ENCODE measurements around the gene MUC4. TPM values are rescaled to one million over a fixed set of nuclear protein-coding genes. Genes with fewer than 3 reads are reported as not detected.

MUC4 gene, protein sequence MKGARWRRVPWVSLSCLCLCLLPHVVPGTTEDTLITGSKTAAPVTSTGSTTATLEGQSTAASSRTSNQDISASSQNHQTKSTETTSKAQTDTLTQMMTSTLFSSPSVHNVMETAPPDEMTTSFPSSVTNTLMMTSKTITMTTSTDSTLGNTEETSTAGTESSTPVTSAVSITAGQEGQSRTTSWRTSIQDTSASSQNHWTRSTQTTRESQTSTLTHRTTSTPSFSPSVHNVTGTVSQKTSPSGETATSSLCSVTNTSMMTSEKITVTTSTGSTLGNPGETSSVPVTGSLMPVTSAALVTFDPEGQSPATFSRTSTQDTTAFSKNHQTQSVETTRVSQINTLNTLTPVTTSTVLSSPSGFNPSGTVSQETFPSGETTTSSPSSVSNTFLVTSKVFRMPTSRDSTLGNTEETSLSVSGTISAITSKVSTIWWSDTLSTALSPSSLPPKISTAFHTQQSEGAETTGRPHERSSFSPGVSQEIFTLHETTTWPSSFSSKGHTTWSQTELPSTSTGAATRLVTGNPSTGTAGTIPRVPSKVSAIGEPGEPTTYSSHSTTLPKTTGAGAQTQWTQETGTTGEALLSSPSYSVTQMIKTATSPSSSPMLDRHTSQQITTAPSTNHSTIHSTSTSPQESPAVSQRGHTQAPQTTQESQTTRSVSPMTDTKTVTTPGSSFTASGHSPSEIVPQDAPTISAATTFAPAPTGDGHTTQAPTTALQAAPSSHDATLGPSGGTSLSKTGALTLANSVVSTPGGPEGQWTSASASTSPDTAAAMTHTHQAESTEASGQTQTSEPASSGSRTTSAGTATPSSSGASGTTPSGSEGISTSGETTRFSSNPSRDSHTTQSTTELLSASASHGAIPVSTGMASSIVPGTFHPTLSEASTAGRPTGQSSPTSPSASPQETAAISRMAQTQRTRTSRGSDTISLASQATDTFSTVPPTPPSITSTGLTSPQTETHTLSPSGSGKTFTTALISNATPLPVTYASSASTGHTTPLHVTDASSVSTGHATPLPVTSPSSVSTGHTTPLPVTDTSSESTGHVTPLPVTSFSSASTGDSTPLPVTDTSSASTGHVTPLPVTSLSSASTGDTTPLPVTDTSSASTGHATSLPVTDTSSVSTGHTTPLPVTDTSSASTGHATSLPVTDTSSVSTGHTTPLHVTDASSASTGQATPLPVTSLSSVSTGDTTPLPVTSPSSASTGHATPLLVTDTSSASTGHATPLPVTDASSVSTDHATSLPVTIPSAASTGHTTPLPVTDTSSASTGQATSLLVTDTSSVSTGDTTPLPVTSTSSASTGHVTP (N-terminal part only)
- 1.2 TPM for polyA plus RNA-seq (2012; ENCODE audit: low read depth, missing spikeins)

DNA sequence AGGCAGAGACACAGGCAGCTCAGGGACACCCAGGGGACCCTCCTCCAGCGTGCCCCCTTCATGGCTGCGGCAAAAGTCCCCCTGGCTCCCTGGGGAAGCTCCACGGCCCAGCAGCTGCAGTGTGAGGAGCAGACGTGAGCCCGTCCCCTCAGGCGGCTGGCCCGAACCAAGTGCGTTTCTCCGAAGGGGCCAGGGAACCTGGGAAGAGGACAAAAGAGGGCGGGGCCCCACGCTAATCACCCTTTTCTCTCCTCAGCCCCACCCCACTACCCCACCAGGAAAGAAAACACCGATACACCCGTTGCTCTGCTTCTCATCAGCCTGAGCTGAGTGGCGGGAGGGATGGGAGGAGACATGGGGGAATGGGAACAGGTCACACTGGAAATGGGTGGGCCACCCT lies at the start of gene MUC4:
MUC4 (minus strand) TSS at position 174 of the 400 bp plus-strand sequence; CDS start at position 62, 112 bp downstream.
- no peak for DNase-seq (ENCODE audit: insufficient read length, low spot score)
- TF ChIP-seq POU2F2 (IDR thresholded peaks at IDR 0.05; ENCODE audit: low read depth, low read length) (no peak), POLR2A (IDR thresholded peaks at IDR 0.05; ENCODE audit: low read depth, low read length) (no peak), PAX5 (IDR thresholded peaks at IDR 0.05; ENCODE audit: insufficient read depth, low read length, severe bottlenecking) (no peak), POLR2AphosphoS5 (IDR thresholded peaks at IDR 0.05; ENCODE audit: low read depth, low read length) (no peak), SPI1 (IDR thresholded peaks at IDR 0.05; ENCODE audit: low read depth, low read length) (no peak), TAF1 (IDR thresholded peaks at IDR 0.05; ENCODE audit: low read depth, low read length) (no peak)
- FAIRE-seq: no peak

DNA sequence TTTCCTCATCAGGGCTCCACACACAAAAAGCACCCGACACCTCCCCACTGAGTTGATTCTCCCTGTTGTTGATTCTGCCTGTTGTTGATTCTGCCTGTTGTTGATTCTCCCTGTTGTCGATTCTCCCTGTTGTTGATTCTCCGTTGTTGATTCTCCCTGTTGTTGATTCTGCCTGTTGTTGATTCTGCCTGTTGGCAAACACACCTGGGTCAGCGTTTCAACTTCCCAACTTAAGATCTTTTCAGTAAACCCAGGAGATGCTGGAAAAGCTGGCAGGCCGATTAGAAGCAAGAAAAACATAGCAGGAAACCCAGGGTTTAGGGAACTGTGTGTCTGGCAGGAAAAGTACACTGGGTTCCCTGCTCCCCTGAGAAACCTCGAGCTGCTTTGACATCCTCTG lies 48.7 kb upstream of the MUC4 start:
- DNase-seq (ENCODE audit: insufficient read length, low spot score): no peak
- TF ChIP-seq SPI1 (IDR thresholded peaks at IDR 0.05; ENCODE audit: low read depth, low read length) (no peak), PAX5 (IDR thresholded peaks at IDR 0.05; ENCODE audit: insufficient read depth, low read length, severe bottlenecking) (no peak), POLR2AphosphoS5 (IDR thresholded peaks at IDR 0.05; ENCODE audit: low read depth, low read length) (no peak), POU2F2 (IDR thresholded peaks at IDR 0.05; ENCODE audit: low read depth, low read length) (no peak), POLR2A (IDR thresholded peaks at IDR 0.05; ENCODE audit: low read depth, low read length) (no peak), TAF1 (IDR thresholded peaks at IDR 0.05; ENCODE audit: low read depth, low read length) (no peak)
- FAIRE-seq: no peak

DNA sequence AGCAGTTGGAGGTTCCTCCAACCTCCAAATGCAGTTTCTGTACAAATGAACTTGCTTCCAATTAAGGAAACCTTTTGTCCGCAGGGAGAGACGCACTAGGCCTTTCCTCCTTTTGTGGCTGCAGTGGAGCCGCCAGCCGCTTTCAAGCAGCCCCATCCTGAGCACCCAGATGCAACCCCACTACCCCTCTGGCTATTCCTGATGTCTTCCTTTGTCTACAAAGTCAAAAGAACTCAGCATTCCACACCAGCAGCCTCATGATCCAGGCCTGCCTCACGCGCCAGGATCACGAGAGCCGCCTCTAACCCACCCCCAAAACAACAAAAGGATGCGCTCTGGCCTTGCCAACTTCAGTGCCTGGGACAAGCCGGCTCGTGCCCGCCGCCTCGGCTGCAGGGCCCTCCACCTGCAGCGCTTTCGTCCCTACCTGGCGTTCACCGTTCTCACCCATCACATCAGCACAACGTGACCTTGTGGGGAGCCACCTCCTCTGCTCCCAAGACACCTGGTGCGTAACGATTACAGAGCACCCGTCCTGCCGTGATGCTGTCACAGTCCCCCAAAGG lies 48.2 kb upstream of the MUC4 start:
- FAIRE-seq (no peak), DNase-seq (ENCODE audit: insufficient read length, low spot score) (no peak)
- no peak for TF ChIP-seq POU2F2 (IDR thresholded peaks at IDR 0.05; ENCODE audit: low read depth, low read length)
- TF ChIP-seq SPI1 (IDR thresholded peaks at IDR 0.05; ENCODE audit: low read depth, low read length): no peak
- TF ChIP-seq TAF1 (IDR thresholded peaks at IDR 0.05; ENCODE audit: low read depth, low read length): no peak
- TF ChIP-seq POLR2AphosphoS5 (IDR thresholded peaks at IDR 0.05; ENCODE audit: low read depth, low read length): no peak
- TF ChIP-seq POLR2A (IDR thresholded peaks at IDR 0.05; ENCODE audit: low read depth, low read length): no peak
- no peak for TF ChIP-seq PAX5 (IDR thresholded peaks at IDR 0.05; ENCODE audit: insufficient read depth, low read length, severe bottlenecking)

DNA sequence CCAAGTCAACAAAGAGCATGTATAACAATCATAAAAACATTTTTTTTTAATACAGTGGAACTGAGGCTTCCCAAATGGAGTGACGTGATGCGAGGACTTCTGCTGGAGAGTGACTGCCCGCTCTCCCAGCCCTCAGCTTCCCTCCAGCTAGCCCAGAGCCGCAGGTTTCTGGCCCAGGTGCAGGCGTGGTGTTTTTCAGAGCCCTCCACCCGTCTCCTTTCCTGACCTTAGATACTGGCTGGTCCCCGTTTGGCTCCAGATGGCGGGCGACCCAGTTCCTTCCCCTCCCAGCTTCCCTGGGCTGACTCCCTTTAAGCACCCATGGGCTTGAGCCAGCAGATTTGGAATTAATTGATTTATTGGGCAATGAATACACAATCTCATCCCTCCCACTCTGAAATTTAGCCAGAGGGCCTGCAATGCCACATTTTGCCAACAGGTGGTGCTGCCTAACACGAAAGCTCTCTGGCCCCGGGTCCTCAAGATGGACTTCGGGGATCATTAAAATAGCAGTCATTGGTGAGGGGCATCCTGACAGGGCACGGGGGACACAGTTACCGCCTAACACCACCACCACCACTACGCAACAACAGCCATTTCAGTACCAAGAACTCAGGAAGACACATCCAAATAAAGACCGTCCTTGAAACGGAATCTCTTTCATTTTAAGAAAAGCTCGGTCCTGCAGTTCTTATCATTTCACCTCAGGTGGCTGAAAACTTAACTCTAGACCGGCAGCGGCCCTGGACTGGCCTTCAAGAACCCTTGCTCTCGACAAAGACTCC lies 47.5 kb upstream of the MUC4 start:
- DNase-seq (ENCODE audit: insufficient read length, low spot score) (peak; percentile 81), FAIRE-seq (no peak)
- no peak for TF ChIP-seq POLR2AphosphoS5 (IDR thresholded peaks at IDR 0.05; ENCODE audit: low read depth, low read length)
- no peak for TF ChIP-seq PAX5 (IDR thresholded peaks at IDR 0.05; ENCODE audit: insufficient read depth, low read length, severe bottlenecking)
- no peak for TF ChIP-seq TAF1 (IDR thresholded peaks at IDR 0.05; ENCODE audit: low read depth, low read length)
- no peak for TF ChIP-seq SPI1 (IDR thresholded peaks at IDR 0.05; ENCODE audit: low read depth, low read length)
- TF ChIP-seq POLR2A (IDR thresholded peaks at IDR 0.05; ENCODE audit: low read depth, low read length): no peak
- no peak for TF ChIP-seq POU2F2 (IDR thresholded peaks at IDR 0.05; ENCODE audit: low read depth, low read length)

DNA sequence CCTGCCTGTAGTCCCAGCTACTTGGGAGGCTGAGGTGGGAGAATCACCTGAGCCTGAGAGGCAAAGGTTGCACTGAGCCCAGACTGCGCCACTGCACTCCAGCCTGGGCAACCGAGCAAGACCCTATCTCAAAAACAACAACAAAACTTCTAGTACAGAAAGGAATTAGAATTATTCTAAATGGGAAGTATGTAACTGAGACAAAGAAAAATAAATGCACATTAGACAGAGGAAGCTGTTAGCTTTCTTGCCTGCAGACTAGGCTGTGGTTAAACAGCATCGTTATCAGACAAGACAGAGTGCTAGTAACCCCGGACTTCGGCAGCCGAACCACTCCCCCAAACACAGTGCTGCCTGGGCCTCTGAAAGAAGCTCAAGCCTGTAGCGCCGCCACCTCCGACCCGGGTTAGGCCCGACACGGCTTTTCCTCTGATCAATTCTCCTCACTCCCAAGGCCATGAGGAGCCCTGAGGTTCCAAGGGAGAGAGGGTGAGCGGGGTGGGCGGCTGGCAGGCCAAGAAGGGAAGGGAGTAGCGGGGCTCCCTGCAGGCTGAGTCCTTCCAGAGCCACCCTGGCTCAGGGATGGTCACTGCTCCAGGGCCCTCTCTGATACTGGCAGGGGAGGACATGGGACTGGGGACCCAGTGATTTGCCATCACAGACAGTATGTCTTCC lies 44.8 kb upstream of the MUC4 start:
- no peak for TF ChIP-seq POLR2A (IDR thresholded peaks at IDR 0.05; ENCODE audit: low read depth, low read length)
- no peak for TF ChIP-seq POU2F2 (IDR thresholded peaks at IDR 0.05; ENCODE audit: low read depth, low read length)
- TF ChIP-seq SPI1 (IDR thresholded peaks at IDR 0.05; ENCODE audit: low read depth, low read length): no peak
- TF ChIP-seq TAF1 (IDR thresholded peaks at IDR 0.05; ENCODE audit: low read depth, low read length): no peak
- no peak for TF ChIP-seq PAX5 (IDR thresholded peaks at IDR 0.05; ENCODE audit: insufficient read depth, low read length, severe bottlenecking)
- no peak for TF ChIP-seq POLR2AphosphoS5 (IDR thresholded peaks at IDR 0.05; ENCODE audit: low read depth, low read length)
- DNase-seq (ENCODE audit: insufficient read length, low spot score): no peak
- no peak for FAIRE-seq

DNA sequence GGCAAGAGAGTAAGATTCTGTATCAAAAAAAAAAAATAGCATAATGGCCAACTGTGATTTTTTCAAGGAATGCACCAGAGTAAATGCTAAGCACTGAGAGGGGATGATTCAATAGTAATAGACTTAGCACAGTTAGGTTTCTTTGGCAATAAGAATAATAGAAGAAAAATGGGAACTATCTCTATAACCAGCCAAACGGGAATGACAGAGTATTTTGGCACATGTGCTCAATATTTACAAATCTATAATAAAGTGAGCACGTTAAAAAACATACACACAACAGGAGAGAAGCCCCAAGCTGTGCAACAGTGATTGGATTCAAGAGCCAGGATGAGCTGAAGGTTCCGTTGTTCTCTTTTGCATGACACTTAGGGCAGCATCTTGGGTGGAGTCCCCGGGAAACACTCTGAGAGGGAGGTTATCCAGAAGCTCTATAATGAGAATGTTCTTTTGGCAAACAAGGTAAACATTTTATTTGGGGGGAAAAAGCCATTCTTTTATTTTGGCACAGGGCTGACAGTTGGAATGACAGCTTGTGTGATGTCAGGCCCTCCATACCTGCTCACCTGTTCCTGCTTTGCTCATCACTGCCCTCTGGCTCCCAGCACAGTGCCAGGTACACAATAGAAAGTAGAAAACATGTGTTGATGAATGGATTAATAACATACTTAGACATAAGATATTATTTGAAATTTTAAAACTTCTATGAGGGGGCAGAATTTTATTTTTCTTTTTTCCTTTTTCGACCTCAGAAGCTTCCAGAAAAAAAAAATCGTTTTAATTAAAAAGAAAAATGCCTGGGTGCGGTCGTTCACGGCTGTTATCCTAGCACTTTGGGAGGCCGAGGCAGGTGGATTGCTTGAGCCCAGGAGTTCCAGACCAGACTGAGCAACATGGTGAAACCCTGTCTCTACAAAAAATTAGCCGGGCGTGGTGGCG lies 44.0 kb upstream of the MUC4 start:
- FAIRE-seq (no peak), DNase-seq (ENCODE audit: insufficient read length, low spot score) (no peak)
- TF ChIP-seq POLR2A (IDR thresholded peaks at IDR 0.05; ENCODE audit: low read depth, low read length): no peak
- TF ChIP-seq PAX5 (IDR thresholded peaks at IDR 0.05; ENCODE audit: insufficient read depth, low read length, severe bottlenecking): no peak
- no peak for TF ChIP-seq SPI1 (IDR thresholded peaks at IDR 0.05; ENCODE audit: low read depth, low read length)
- no peak for TF ChIP-seq POU2F2 (IDR thresholded peaks at IDR 0.05; ENCODE audit: low read depth, low read length)
- no peak for TF ChIP-seq TAF1 (IDR thresholded peaks at IDR 0.05; ENCODE audit: low read depth, low read length)

Measured in GM12891 (cell line).